Stimulated activated CD4-positive, alpha-beta T cell treated with anti-CD3 and anti-CD28 coated beads, Interleukin-15, amount 100 ng/mL, for 48 hours (primary cell): ENCODE measurements around the gene ADAMTS12.
"Not testable (repeated sequence)": the region's sequence is repeated elsewhere in the genome, so short reads cannot be mapped to it uniquely, and the experiment has no call there.

ENCODE experiments used
- DNase-seq, 2 donors: peaks; one replicate each; pipeline ENCODE4 v3.0.0-alpha.2; 2020; ENCODE audit warnings: low read depth in 2 of 2

ADAMTS12 gene

DNA sequence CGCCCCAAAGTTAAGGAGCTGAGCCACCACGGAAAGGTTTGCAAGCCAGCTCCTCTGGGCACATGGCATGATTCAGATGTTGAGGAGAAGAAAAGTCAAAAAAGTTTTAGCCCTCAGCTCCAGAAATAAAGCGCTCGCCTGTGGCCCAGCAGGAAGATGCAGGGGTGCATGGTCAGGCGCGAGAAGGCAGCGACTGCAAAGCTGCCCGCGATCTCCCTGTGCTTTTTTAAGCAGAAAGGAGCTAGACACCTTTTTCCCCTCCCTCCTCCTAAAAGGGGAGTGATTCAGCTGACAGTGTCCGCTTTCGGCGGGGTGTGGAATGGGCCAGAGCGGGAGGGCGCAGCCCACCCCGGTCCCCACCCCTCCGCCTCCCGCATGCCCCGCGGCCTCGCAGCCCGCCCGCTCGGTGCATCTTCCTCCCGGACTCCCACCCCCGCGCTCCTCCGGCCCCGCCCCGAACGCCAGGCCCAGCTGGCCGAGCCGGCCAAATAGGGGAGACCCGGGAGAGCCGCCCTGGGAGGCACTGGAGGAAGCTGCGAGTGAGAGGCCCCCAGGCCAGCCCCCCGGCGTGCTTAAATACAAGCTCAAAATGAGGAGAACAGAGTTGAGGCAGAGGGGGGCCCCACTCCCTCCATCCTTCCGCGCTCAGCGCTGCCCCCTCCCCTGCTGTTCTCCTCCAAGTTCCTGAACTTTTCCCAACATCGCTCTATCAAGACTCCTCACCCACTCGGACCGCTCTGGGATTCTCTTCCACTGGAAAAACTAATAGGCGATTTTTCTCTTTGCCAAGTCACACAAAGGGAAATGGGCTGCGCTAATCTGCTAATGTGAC lies at the start of gene ADAMTS12:
Gene ADAMTS12 (minus strand): TSS at position 203 of the 832 bp plus-strand sequence. CDS start 134 bp downstream, at position 69.
- no peak for DNase-seq

GRCh38 chr5:33941090-33941489 lies 49.3 kb upstream of the ADAMTS12 start:
- DNase-seq: no peak

GRCh38 chr5:33939556-33940262 lies 47.9 kb upstream of the ADAMTS12 start:
- no peak for DNase-seq

DNA sequence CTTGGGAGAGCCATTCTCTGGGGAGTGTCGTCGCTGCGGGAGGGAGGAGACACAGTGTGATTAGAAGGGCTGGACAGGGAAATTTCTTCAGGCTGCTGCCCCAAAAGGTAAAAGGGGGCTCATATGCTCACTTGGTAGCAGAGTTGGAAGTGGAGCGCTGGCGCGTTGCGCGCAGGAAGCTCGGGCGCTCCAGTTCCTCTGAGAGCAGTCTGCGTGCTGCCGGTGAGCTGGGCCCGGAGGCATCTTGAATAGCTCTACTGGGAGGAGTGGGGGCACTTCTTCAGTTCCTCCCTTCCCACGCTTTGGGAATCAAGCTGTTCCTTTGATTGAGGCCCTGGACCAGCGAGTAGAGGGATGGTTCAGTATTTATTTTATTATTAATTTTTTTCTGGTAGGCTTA lies 47.1 kb upstream of the ADAMTS12 start:
- DNase-seq: no peak

DNA sequence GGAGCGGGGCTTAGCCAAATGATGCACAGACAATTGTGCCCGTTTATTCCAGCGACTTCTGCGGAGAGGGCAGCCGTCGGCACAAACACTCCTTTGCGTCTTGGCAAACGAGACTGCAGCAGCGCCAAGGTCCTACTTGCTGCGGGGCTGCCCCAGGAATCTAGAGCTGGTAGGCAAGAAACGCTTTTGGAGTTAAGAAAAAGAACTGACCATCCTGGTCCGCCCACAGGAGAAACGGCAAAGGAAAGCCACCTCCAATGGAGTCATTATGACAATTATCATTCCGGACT lies 46.7 kb upstream of the ADAMTS12 start:
- DNase-seq: no peak

DNA sequence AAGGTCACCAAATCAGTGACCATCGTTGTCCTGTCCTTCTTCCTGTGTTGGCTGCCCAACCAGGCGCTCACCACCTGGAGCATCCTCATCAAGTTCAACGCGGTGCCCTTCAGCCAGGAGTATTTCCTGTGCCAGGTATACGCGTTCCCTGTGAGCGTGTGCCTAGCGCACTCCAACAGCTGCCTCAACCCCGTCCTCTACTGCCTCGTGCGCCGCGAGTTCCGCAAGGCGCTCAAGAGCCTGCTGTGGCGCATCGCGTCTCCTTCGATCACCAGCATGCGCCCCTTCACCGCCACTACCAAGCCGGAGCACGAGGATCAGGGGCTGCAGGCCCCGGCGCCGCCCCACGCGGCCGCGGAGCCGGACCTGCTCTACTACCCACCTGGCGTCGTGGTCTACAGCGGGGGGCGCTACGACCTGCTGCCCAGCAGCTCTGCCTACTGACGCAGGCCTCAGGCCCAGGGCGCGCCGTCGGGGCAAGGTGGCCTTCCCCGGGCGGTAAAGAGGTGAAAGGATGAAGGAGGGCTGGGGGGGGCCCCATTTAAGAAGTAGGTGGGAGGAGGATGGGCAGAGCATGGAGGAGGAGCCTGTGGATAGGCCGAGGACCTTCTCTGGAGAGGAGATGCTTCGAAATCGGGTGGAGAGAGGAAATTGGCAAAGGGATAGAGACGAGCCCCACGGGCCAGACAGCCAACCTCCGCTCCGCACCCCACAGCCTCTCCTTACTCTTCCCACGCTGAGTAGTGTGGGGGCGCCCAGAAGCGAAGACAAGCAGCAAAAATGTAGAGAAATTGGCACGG lies 46.1 kb upstream of the ADAMTS12 start:
- DNase-seq: no peak

GRCh38 chr5:33937017-33937706 lies 45.4 kb upstream of the ADAMTS12 start:
- no peak for DNase-seq

DNA sequence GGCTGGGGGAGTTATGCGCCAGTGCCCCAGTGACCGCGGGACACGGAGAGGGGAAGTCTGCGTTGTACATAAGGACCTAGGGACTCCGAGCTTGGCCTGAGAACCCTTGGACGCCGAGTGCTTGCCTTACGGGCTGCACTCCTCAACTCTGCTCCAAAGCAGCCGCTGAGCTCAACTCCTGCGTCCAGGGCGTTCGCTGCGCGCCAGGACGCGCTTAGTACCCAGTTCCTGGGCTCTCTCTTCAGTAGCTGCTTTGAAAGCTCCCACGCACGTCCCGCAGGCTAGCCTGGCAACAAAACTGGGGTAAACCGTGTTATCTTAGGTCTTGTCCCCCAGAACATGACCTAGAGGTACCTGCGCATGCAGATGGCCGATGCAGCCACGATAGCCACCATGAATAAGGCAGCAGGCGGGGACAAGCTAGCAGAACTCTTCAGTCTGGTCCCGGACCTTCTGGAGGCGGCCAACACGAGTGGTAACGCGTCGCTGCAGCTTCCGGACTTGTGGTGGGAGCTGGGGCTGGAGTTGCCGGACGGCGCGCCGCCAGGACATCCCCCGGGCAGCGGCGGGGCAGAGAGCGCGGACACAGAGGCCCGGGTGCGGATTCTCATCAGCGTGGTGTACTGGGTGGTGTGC lies 44.7 kb upstream of the ADAMTS12 start, which contains the start of gene RXFP3:
Gene RXFP3 (plus strand): TSS at position 6 of the 636 bp plus-strand sequence. CDS start 355 bp downstream, at position 361.
- no peak for DNase-seq

DNA sequence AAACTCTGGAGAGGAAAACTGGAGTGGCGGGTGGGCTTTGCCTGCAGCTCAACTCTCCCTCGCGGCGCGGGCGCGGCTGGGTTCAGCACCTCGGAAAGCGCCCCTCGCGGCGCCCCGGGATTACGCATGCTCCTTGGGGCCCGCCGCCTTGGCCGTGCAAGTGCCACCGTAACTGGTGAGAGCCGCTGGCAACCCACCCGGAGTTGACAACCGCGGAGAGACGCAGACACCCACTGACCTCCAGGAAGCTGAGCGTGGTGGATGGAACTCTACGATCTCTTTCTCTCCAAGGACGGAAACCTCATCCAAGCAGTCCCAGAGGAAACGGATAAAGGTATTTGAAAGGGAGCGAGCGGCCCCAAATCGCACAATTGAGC lies 44.2 kb upstream of the ADAMTS12 start:
- peak; percentile 13 to 25 for DNase-seq

- no peak for DNase-seq
These were observed 42.4 kb upstream of the ADAMTS12 start for GRCh38 chr5:33934176-33934575.

- DNase-seq: no peak
These were observed 42.0 kb upstream of the ADAMTS12 start for GRCh38 chr5:33933723-33934169.

GRCh38 chr5:33931136-33931535 lies 39.3 kb upstream of the ADAMTS12 start:
- no peak for DNase-seq

GRCh38 chr5:33929925-33930690 lies 38.3 kb upstream of the ADAMTS12 start:
- no peak for DNase-seq

DNA sequence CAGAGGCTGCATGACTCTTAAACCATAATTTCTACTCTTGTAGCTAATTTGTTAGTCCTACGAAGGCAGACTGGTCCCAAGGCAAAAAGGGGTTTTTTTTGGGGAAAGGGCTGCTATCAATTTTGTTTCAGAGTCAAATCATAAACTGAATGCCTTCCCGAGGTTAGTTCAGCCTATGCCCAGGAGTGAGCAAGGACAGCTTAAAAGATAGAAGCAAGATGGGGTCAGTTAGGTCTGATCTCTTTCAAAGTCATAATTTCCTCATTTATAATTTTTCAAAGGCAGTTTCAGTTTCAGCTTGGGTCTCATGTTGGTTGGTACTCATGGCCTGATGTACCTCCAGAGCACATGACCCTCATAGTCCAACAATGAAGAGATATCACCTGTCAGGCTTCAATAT lies 36.5 kb upstream of the ADAMTS12 start:
- DNase-seq: no peak

- no peak for DNase-seq
These were observed 35.9 kb upstream of the ADAMTS12 start for GRCh38 chr5:33927685-33928084.

DNA sequence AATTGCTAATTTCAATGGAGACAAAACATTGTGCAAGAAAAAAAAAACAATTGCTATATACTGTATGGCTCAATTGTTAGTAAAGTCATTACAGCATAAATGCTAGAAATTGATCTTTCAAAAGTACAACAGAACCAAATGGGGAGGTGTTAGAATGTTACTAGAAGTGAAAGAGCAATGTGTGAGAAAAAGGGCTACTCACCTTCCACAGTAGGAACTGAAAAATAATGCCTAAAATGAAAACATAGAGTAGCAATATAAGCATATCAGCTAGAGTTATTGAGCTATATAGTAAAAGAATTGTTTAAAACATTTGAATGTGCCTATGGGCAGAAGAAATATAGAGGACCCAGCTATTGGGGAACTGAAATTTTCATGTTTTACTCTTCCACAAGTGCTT lies 33.5 kb upstream of the ADAMTS12 start:
- DNase-seq: no peak

DNA sequence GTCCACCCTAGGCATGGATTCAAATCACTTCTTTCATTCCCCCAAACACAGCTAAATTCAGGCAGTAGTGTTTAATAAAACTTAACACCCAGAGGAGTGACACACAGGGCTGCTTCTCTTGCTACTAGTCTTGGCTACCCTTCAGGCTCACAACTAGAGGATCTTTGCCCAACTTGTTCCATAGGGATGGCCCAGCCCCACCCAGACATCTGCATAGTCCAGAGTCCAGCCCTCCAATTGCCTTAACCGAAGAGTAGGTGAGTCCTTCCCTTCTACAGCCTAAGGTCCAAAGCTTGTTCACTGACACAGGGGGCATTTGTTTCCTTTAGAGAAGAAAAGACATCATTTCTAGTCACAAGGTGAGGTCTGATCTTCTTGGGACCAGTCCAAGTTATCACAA lies 29.2 kb upstream of the ADAMTS12 start:
- no peak for DNase-seq

- not testable (repeated sequence) for DNase-seq
These were observed 23.1 kb upstream of the ADAMTS12 start for GRCh38 chr5:33914844-33915243.

- not testable (repeated sequence) for DNase-seq
These were observed 14.5 kb upstream of the ADAMTS12 start for GRCh38 chr5:33906248-33906647.

- no peak for DNase-seq
These were observed 13.6 kb upstream of the ADAMTS12 start for GRCh38 chr5:33905381-33905780.
